K562 (cell line): ENCODE measurements around the gene VEGFA. TPM values are rescaled to one million over a fixed set of nuclear protein-coding genes. Genes with fewer than 3 reads are reported as not detected.
A peak's percentile ranks its signal among the peaks of the same experiment; 100 is the strongest.

Experiments
- ATAC-seq: fragments of 200-7000 bp; cut with Tn5 transposase; 3 replicates; pipeline ENCODE4 v1.9.1; 2020; ENCODE audit warnings: moderate library complexity
- BruUV-seq: library from RNA; stranded (reverse); fragments of 400-500 nt; replicated peaks from 2 replicates; lab custom pipeline; 2021; lab: Mats Ljungman, UMichigan
- CTCF ChIA-PET: fragments of 300-600 bp; formaldehyde crosslinking; extraction: SDS; loops from one replicate; lab custom pipeline; 2021; ENCODE audit warnings: low intra/inter-chr PET ratio; lab: Yijun Ruan, JAX
- POLR2A ChIA-PET: fragments of 300-600, 350-650 bp; sonication (Branson Sonifier 250); formaldehyde crosslinking; extraction: SDS; loops from one replicate; lab custom pipeline; 2021; ENCODE audit warnings: antibody characterized with exemption, inconsistent platforms; lab: Yijun Ruan, JAX
- DNase-seq, 4 experiments: peaks; one replicate each; pipeline versions ENCODE4 v3.0.0 to v3.0.0-alpha.2; 2011 to 2018; ENCODE audit warnings: low spot score in 3 of 4, mixed read lengths in 3 of 4; ENCODE audit errors: extremely low read depth in 1 of 4
- FAIRE-seq: peaks from 2 replicates; lab custom pipeline; 2011; peaks lifted over from hg19 to GRCh38; lab: Jason Lieb, UNC
- H2AFZ ChIP-seq: 2 replicates; pipeline ENCODE4 v1.6.0; 2011; ENCODE audit warnings: low read depth, low read length, control low read depth, inconsistent platforms
- H3K27ac ChIP-seq: fragments of 200-600 bp; 3 replicates; pipeline ENCODE4 v1.8.0; 2011; ENCODE audit warnings: low read depth, mild to moderate bottlenecking, control low read depth, inconsistent platforms, low read length, moderate library complexity, mixed read lengths; ENCODE audit errors: extremely low read depth
- H3K27me3 ChIP-seq, 2 experiments: fragments of 300-600 bp in 1 of 2; 2 replicates in 1 of 2; 3 replicates in 1 of 2; pipeline versions ENCODE4 v1.6.0 to v1.8.0; 2011; ENCODE audit warnings: inconsistent platforms in 2 of 2, low read length in 2 of 2, mild to moderate bottlenecking in 1 of 2, mixed read lengths in 1 of 2, moderate library complexity in 1 of 2; ENCODE audit not compliant: control insufficient read depth in 2 of 2, insufficient read depth in 2 of 2
- H3K36me3 ChIP-seq: fragments of 300-600 bp; 3 replicates; pipeline ENCODE4 v1.8.0; 2011; ENCODE audit warnings: mild to moderate bottlenecking, low read length, inconsistent platforms; ENCODE audit not compliant: control insufficient read depth, insufficient read depth
- H3K4me1 ChIP-seq, 2 experiments: fragments of 200-600 bp in 1 of 2; replicated peaks in 1 of 2; 2 replicates in 1 of 2; 3 replicates in 1 of 2; pipeline versions ENCODE4 v1.5.1 to v1.8.0; 2011; ENCODE audit warnings: inconsistent platforms in 2 of 2, low read length in 2 of 2, mild to moderate bottlenecking in 1 of 2, mixed read lengths in 1 of 2, moderate library complexity in 1 of 2; ENCODE audit not compliant: control insufficient read depth in 2 of 2, insufficient read depth in 2 of 2
- H3K4me2 ChIP-seq: 2 replicates; pipeline ENCODE4 v1.6.1; 2011; ENCODE audit warnings: low read length, control low read depth, inconsistent platforms, mixed read lengths; ENCODE audit not compliant: insufficient read depth
- H3K4me3 ChIP-seq: fragments of 200-600 bp; sonication (generic), shearing (Covaris generic); 2 replicates; pipeline ENCODE4 v1.5.1; 2016; ENCODE audit warnings: control low read depth, inconsistent platforms
- H3K79me2 ChIP-seq: fragments of 200-600 bp; 3 replicates; pipeline ENCODE4 v1.8.0; 2011; ENCODE audit warnings: low read length, inconsistent platforms; ENCODE audit not compliant: control insufficient read depth, insufficient read depth
- H3K9ac ChIP-seq, 2 experiments: 2 replicates each; pipeline versions ENCODE4 v1.6.0 to v1.6.1; 2011; ENCODE audit warnings: low read depth in 2 of 2, low read length in 2 of 2, control low read depth in 1 of 2, inconsistent platforms in 1 of 2, mild to moderate bottlenecking in 1 of 2, mixed read lengths in 1 of 2; ENCODE audit not compliant: insufficient read depth in 1 of 2
- H3K9me1 ChIP-seq: one replicate; pipeline ENCODE4 v1.6.0; 2011; ENCODE audit warnings: inconsistent platforms, mild to moderate bottlenecking, low read length, moderate library complexity; ENCODE audit not compliant: control insufficient read depth, insufficient read depth
- H3K9me3 ChIP-seq: replicated peaks from 2 replicates; pipeline ENCODE4 v1.5.1; 2011; ENCODE audit warnings: low read depth, low read length, inconsistent platforms; ENCODE audit not compliant: control insufficient read depth, insufficient read depth
- H4K20me1 ChIP-seq: replicated peaks from 2 replicates; pipeline ENCODE4 v1.6.1; 2011; ENCODE audit warnings: low read length, inconsistent platforms, mixed read lengths; ENCODE audit not compliant: control insufficient read depth, insufficient read depth
- MITF ChIP-seq: IDR thresholded peaks from 2 replicates; pipeline ENCODE4 v1.6.1; 2014; ENCODE audit warnings: antibody characterized with exemption
- PKNOX1 ChIP-seq: fragments of 450-650 bp; IDR thresholded peaks from 2 replicates; pipeline ENCODE4 v1.6.1; 2016
- ZNF253 ChIP-seq: fragments of 250-450 bp; sonication (Bioruptor Pico); conservative IDR thresholded peaks from 2 replicates; pipeline ENCODE4 v1.6.1; 2021; ENCODE audit warnings: mild to moderate bottlenecking
- WGBS: fragments of 100-300 bp; shearing (Covaris generic); methylation state at CpG from one replicate; pipeline ENCODE4 v1.1.6; 2016; ENCODE audit warnings: low coverage, mixed read lengths; ENCODE audit not compliant: insufficient coverage; ENCODE audit errors: missing lambda C conversion rate; 5-methylcytosine and 5-hydroxymethylcytosine counted together
- in situ Hi-C: fragments of 300-500 bp; cut with MboI; formaldehyde crosslinking; loops from 4 replicates; pipeline ENCODE4 v1.15.0; 2018; ENCODE audit warnings: inconsistent platforms, mixed read lengths
- intact Hi-C: fragments of 100-400 bp; cut with micrococcal nuclease; formaldehyde crosslinking; loops from 2 replicates; pipeline ENCODE4 v1.14.2; 2022
- polyA plus RNA-seq, 8 experiments: library from polyadenylated mRNA; depleted of rRNA in 4 of 8; stranded (reverse) in 5 of 8; unstranded in 3 of 8; fragments of >200 nt; fragmentation: Nextera tagmentation in 2 of 8; fragmentation: Illumina TruSeq in 1 of 8; extraction: Ambion mirVana in 2 of 8; extraction: Trizol in 1 of 8; gene quantifications; 2 replicates each; pipeline versions ENCODE4 v1.2.1 to v1.2.3, GENCODE V29; 2011 to 2014; ENCODE audit warnings: inconsistent platforms in 1 of 8, missing spikeins in 1 of 8
- total RNA-seq, 7 experiments: library from RNA; depleted of rRNA in 6 of 7; stranded (reverse); fragments of >200 nt in 6 of 7; fragmentation: Illumina TruSeq in 2 of 7; extraction: Trizol in 2 of 7; gene quantifications; 2 replicates each; pipeline versions ENCODE4 v1.2.1 to v1.2.3, GENCODE V29; 2011 to 2021; ENCODE audit warnings: low replicate concordance in 1 of 7

The VEGFA gene
- total and polyA plus RNA-seq, 9 of the 15 experiments (the other 6 are each of a cell fraction or from before 2014, with no cell fraction given): 14.0 to 271 (median 124) TPM

GRCh38 chr6:43831191-43831590 lies 61.2 kb downstream of the VEGFA start:
- in situ Hi-C loops: no loop called here
- DNase-seq (no peak), ATAC-seq (no peak), FAIRE-seq (no peak)
- WGBS: 12% methylated on average over 3 of the region's 3 CpGs
- no peak overlapping the region for H3K9ac ChIP-seq
- no peaks in the 10 kb centered on the region for H3K36me3 ChIP-seq
- no peaks in the 10 kb centered on the region for H3K9me3 ChIP-seq
- no peaks in the 10 kb centered on the region for H3K9me1 ChIP-seq
- BruUV-seq: no TSS peak
- intact Hi-C loops: loop anchor here (10.0 kb wide), 1 partner anchor 166 kb away; no protein-coding TSS in a partner anchor
- H4K20me1 ChIP-seq: 0 out of 2 replicates have a peak, but pooled peaks cover 5% of the 10 kb centered on the region
- no peak overlapping the region for H2AFZ ChIP-seq
- no peaks in the 10 kb centered on the region for H3K79me2 ChIP-seq
- TF ChIP-seq MITF (no peak), ZNF253 (CRISPR knock-in tag) (no peak), PKNOX1 (peak; percentile 70)
- peaks cover 5 to 14% of the 10 kb centered on the region in 2 experiments; a peak in 4 of 5 replicates for H3K4me1 ChIP-seq
- H3K27ac ChIP-seq: no peak overlapping the region
- peaks cover 19 to 22% of the 10 kb centered on the region in 2 experiments; a peak in 4 of 5 replicates for H3K27me3 ChIP-seq
- ChIA-PET CTCF (no interaction called here), POLR2A (interaction anchor here (0.6 to 1.6 kb wide), 2 partner anchors 11 to 128 kb away, joined by 4 read pairs; no protein-coding TSS in a partner anchor)
- H3K4me3 ChIP-seq: no peak overlapping the region
- no peak overlapping the region for H3K4me2 ChIP-seq
